Measurements from ENCODE around the gene CFAP61. TPM values are rescaled to one million over a fixed set of nuclear protein-coding genes. Genes with fewer than 3 reads are reported as not detected.

The CFAP61 gene
- total RNA-seq, 6 experiments from 2014 or later: 0.26 TPM; not detected in 5

DNA sequence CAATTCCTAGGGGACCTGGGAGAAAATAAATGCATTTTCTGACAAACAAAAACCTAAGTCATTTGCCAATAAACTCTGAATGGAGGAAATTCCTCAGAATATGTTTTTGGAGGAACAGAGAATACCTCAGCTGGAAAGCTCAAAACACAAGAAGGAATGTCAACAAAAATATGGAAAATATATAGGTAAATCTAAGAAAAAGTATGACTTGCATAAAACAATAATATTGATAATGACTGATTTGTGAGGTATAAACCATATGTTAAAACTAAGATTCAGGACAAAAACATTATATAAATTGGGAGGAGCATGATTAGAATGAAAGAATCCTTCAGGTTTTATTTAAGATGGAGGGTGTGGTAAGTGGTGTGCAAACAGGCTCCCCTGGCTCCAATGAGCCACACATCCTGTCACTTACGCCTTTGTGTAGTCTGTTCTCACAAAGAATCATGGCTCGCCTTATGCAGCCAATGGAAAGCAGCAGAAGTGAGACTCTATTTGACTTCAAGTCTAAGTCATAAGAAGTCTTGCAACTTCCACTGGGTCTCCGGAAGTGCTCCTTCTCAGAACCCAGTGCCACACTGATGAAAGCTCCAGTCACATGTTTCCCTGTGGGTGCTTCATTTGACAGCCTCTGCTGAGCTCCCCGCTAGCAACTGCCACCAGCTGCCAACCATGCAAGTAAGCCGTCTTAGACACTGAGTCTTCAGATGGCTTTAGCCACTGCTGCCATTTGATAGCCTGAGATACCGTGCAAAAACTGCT lies 8.1 kb downstream of the CFAP61 start:
- Mint-ChIP-seq H3K9me3 (no peaks in the 10 kb centered on the region), H3K4me1 (ENCODE audit: low read depth) (no peaks in the 10 kb centered on the region), H3K27me3 (ENCODE audit: insufficient read depth) (peaks cover 15% of the 10 kb centered on the region), H3K27ac (no peak overlapping the region), H3K36me3 (ENCODE audit: low read depth) (no peaks in the 10 kb centered on the region), H3K4me3 (no peak overlapping the region)
- DNase-seq: no peak
- TF ChIP-seq, protein P1, sequence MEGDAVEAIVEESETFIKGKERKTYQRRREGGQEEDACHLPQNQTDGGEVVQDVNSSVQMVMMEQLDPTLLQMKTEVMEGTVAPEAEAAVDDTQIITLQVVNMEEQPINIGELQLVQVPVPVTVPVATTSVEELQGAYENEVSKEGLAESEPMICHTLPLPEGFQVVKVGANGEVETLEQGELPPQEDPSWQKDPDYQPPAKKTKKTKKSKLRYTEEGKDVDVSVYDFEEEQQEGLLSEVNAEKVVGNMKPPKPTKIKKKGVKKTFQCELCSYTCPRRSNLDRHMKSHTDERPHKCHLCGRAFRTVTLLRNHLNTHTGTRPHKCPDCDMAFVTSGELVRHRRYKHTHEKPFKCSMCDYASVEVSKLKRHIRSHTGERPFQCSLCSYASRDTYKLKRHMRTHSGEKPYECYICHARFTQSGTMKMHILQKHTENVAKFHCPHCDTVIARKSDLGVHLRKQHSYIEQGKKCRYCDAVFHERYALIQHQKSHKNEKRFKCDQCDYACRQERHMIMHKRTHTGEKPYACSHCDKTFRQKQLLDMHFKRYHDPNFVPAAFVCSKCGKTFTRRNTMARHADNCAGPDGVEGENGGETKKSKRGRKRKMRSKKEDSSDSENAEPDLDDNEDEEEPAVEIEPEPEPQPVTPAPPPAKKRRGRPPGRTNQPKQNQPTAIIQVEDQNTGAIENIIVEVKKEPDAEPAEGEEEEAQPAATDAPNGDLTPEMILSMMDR (IDR thresholded peaks at IDR 0.05): no peak

- no peak overlapping the region for H3K4me3 Mint-ChIP-seq
- H3K9me3 Mint-ChIP-seq: no peaks in the 10 kb centered on the region
- no peak overlapping the region for H3K27ac Mint-ChIP-seq
- peaks cover 8% of the 10 kb centered on the region for H3K27me3 Mint-ChIP-seq (ENCODE audit: insufficient read depth)
- TF ChIP-seq, protein P1 (IDR thresholded peaks at IDR 0.05): no peak
- no peaks in the 10 kb centered on the region for H3K36me3 Mint-ChIP-seq (ENCODE audit: low read depth)
- no peak for DNase-seq
- H3K4me1 Mint-ChIP-seq (ENCODE audit: low read depth): no peaks in the 10 kb centered on the region
These were observed 11.8 kb downstream of the CFAP61 start for GRCh38 chr20:20063941-20064702.

DNA sequence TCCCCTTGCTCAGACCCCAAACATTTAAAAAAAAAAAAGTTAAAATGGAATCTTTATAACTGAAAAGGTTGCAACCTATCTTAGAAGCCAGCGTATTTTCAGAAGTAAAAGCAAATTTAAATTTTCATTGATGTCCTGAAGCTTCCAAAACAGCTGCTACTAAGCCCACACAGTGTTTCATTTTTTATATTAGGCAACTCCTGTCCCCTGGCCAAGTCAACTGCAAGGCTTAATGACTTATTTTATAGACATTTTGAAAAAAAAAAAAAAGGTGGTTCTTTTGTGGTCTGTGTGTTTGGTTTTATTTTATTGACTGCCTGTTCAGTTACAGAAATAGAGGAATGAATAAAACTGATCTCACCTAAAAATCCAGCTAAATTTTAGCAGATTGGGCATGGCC lies 13.0 kb downstream of the CFAP61 start:
- TF ChIP-seq, protein P1 (IDR thresholded peaks at IDR 0.05): no peak
- H3K9me3 Mint-ChIP-seq: no peaks in the 10 kb centered on the region
- no peak overlapping the region for H3K4me3 Mint-ChIP-seq
- DNase-seq: no peak
- H3K36me3 Mint-ChIP-seq (ENCODE audit: low read depth): no peaks in the 10 kb centered on the region
- no peak overlapping the region for H3K27ac Mint-ChIP-seq
- H3K4me1 Mint-ChIP-seq (ENCODE audit: low read depth): no peaks in the 10 kb centered on the region
- H3K27me3 Mint-ChIP-seq (ENCODE audit: insufficient read depth): peaks cover 8% of the 10 kb centered on the region

DNA sequence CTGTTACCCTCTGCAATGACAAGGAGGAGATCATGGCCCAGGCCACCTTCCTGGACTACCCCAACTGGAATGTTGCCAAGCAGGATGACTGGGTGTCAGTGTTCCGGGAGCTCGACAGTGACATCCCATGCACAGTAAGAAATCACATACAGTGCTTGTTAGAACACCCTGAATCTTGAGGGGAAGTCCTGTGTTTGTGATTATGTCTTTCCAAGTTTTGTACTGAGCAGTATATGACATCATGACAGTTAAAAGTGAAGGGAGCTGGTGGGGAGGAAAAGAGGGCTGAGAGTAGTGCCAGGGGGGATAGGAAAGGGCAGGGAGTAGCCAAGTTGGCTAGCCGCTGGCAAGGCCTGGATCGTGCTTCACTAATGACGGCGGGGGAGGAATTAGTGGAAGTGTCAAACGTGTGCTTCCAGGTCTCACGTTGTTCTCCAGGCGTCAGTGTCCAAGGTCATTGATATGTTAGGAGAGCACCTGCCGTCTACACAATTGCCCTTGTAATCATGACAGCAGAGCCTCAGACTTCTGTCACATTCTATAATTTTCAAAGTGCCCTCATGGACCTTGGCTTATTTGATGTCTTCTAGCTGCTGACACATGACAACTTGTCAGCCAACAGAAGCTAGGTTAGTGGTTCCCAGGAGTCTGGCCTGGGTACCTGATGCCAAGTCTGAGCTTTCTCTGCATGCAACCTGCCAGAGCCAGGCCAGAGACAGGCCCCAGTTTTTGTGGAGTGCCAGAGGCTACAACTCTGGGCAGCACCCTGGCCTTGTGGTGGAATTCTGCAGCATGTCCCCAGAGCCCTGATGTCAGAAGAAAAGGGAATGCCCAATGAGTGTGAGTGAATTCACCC lies 18.8 kb downstream of the CFAP61 start:
- Mint-ChIP-seq H3K27ac (no peak overlapping the region), H3K36me3 (ENCODE audit: low read depth) (no peaks in the 10 kb centered on the region), H3K4me1 (ENCODE audit: low read depth) (peaks cover 4% of the 10 kb centered on the region; the same call in 1 of the 2 replicates), H3K9me3 (no peaks in the 10 kb centered on the region), H3K27me3 (ENCODE audit: insufficient read depth) (peaks cover 8% of the 10 kb centered on the region), H3K4me3 (no peak overlapping the region)
- DNase-seq: no peak
- TF ChIP-seq, protein P1 (IDR thresholded peaks at IDR 0.05): no peak

- peaks cover 4% of the 10 kb centered on the region; the same call in 1 of the 2 replicates for H3K4me1 Mint-ChIP-seq (ENCODE audit: low read depth)
- H3K4me3 Mint-ChIP-seq: no peak overlapping the region
- DNase-seq: no peak
- no peaks in the 10 kb centered on the region for H3K36me3 Mint-ChIP-seq (ENCODE audit: low read depth)
- H3K27me3 Mint-ChIP-seq (ENCODE audit: insufficient read depth): peaks cover 8% of the 10 kb centered on the region
- TF ChIP-seq, protein P1 (IDR thresholded peaks at IDR 0.05): no peak
- no peak overlapping the region for H3K27ac Mint-ChIP-seq
- no peaks in the 10 kb centered on the region for H3K9me3 Mint-ChIP-seq
These were observed 21.6 kb downstream of the CFAP61 start for GRCh38 chr20:20073801-20074371.

Measured in HFFc6 (cell line).